ENCODE results near the gene PASK.

DNA sequence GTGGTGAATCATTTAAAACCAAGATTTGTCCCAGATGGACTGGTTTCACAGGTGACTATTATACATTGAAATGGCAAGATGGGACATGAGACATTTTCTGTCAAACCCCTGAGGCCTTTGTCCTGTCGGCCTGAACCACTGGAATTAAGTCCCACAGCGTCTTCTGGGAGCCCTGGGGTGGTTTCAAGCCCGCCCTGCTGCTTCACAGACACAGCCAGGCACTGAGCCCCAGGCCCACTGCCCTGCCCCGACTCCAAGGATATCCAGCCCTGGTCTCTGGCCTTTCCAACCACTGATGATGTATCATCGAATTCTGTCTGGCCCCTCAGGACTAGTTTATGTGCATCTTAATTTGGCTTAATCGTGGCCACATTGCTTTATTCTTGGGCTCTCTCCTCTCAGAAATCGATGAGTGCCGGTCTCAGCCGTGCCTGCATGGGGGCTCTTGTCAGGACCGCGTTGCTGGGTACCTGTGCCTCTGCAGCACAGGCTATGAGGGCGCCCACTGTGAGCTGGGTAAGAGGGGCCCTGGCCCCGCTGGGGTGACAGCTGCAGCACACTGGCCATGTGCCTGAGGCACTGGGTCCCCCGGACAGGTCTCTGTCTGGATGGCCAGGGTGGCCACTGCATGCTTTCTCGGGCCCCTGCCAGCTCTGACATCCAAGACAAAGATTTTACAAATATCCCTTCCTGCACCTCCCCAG lies 86.7 kb downstream of the PASK start:
- TF ChIP-seq ZNF384 (IDR thresholded peaks at IDR 0.05) (no peak), CTBP1 (IDR thresholded peaks at IDR 0.05; ENCODE audit: borderline replicate concordance) (no peak), ELF4 (IDR thresholded peaks at IDR 0.05) (no peak), TARDBP (IDR thresholded peaks at IDR 0.05) (no peak), SP1 (IDR thresholded peaks at IDR 0.05) (no peak), SUZ12 (IDR thresholded peaks at IDR 0.05) (no peak), FOXM1 (IDR thresholded peaks at IDR 0.05; ENCODE audit: borderline replicate concordance) (no peak), NFRKB (IDR thresholded peaks at IDR 0.05) (no peak), FOXK2 (IDR thresholded peaks at IDR 0.05) (no peak), BHLHE40 (IDR thresholded peaks at IDR 0.05; ENCODE audit: borderline replicate concordance) (no peak), LEF1 (IDR thresholded peaks at IDR 0.05; ENCODE audit: borderline replicate concordance) (no peak)
- TF ChIP-seq, protein P1, sequence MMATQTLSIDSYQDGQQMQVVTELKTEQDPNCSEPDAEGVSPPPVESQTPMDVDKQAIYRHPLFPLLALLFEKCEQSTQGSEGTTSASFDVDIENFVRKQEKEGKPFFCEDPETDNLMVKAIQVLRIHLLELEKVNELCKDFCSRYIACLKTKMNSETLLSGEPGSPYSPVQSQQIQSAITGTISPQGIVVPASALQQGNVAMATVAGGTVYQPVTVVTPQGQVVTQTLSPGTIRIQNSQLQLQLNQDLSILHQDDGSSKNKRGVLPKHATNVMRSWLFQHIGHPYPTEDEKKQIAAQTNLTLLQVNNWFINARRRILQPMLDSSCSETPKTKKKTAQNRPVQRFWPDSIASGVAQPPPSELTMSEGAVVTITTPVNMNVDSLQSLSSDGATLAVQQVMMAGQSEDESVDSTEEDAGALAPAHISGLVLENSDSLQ (IDR thresholded peaks at IDR 0.05): no peak

All from HEK293T (cell line).